Calu3 (cell line): ENCODE results near the gene JAZF1. TPM values are rescaled to one million over a fixed set of nuclear protein-coding genes. Genes with fewer than 3 reads are reported as not detected.

Experiments
- BruUV-seq: library from RNA; stranded (reverse); fragments of 400-500 nt; replicated peaks from 2 replicates; lab custom pipeline; 2021; lab: Mats Ljungman, UMichigan
- CTCF ChIA-PET: fragments of 300-600 bp; sonication (Branson Sonifier 250); formaldehyde crosslinking; loops from one replicate; lab custom pipeline; 2022; ENCODE audit warnings: antibody characterized with exemption; lab: Charles Lee
- DNase-seq: peaks from one replicate; pipeline ENCODE4 v3.0.0; 2022
- H3K27ac Mint-ChIP-seq: one replicate; pipeline ENCODE4 v1.8.0; 2022; ENCODE audit warnings: mixed read lengths; ENCODE audit not compliant: unreplicated experiment
- H3K27me3 Mint-ChIP-seq: one replicate; pipeline ENCODE4 v1.8.0; 2022; ENCODE audit warnings: mixed read lengths; ENCODE audit not compliant: unreplicated experiment
- H3K36me3 Mint-ChIP-seq: one replicate; pipeline ENCODE4 v1.8.0; 2022; ENCODE audit warnings: mild to moderate bottlenecking, moderate library complexity, mixed read lengths; ENCODE audit not compliant: insufficient read depth, unreplicated experiment
- H3K4me1 Mint-ChIP-seq: one replicate; pipeline ENCODE4 v1.8.0; 2022; ENCODE audit warnings: mild to moderate bottlenecking, low read depth, mixed read lengths; ENCODE audit not compliant: unreplicated experiment
- H3K4me3 Mint-ChIP-seq: one replicate; pipeline ENCODE4 v1.8.0; 2022; ENCODE audit warnings: mild to moderate bottlenecking, low read depth, moderate library complexity, mixed read lengths; ENCODE audit not compliant: unreplicated experiment
- H3K9me3 Mint-ChIP-seq: one replicate; pipeline ENCODE4 v1.8.0; 2022; ENCODE audit warnings: low read depth, mixed read lengths; ENCODE audit not compliant: unreplicated experiment
- intact Hi-C: fragments of 100-400 bp; cut with micrococcal nuclease; formaldehyde crosslinking; loops from one replicate; pipeline ENCODE4 v1.10.0; 2022; ENCODE audit not compliant: unreplicated experiment
- total RNA-seq: library from RNA; stranded (reverse); gene quantifications from 2 replicates; pipeline ENCODE4 v1.2.3, GENCODE V29; 2022
- TF ChIP-seq, protein P1 (sequence below): fragments of 200-600 bp; IDR thresholded peaks from one replicate; pipeline ENCODE4 v1.8.0; 2022; ENCODE audit warnings: antibody characterized with exemption; ENCODE audit not compliant: unreplicated experiment

The JAZF1 gene
- total RNA-seq, 1 experiment from 2014 or later, result 10.7 TPM

DNA sequence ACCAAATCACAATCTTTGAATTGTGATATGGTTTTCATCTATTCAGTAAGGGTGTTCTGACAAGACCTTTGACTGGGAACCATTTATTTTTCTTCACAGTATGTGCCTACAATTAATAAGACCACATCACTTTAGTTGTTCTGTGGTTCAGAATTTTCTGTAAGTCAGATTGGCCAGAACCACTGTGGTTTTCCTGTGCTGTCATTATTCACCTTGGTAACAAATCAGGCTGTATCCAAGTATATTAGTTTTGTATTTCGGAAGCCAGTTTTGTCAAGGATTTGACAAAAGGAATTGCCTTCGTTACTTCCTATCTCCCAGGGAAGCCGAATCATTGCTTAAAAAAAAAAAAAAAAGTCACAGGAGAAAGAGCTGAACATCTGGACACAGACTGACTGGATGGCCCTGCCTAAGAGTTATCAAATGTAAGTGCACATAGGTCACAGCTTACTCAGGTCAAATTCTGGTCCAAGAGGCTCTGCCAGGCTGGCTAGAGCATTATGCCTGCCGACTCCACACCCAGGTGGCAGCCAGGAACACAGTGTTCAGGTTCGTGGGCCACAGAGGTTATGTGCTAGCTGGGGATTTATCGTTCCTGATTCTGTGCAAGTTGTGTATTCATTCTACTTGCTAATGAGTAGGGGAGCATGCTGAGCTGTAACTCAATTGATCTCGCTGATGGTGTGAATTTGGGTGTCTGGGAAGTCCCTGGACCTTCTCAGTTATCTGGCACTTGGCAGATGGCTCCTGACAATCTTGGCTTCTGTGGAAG lies 175.3 kb downstream of the JAZF1 start:
- H3K36me3 Mint-ChIP-seq, result no peaks in the 10 kb centered on the region
- TF ChIP-seq, protein P1, sequence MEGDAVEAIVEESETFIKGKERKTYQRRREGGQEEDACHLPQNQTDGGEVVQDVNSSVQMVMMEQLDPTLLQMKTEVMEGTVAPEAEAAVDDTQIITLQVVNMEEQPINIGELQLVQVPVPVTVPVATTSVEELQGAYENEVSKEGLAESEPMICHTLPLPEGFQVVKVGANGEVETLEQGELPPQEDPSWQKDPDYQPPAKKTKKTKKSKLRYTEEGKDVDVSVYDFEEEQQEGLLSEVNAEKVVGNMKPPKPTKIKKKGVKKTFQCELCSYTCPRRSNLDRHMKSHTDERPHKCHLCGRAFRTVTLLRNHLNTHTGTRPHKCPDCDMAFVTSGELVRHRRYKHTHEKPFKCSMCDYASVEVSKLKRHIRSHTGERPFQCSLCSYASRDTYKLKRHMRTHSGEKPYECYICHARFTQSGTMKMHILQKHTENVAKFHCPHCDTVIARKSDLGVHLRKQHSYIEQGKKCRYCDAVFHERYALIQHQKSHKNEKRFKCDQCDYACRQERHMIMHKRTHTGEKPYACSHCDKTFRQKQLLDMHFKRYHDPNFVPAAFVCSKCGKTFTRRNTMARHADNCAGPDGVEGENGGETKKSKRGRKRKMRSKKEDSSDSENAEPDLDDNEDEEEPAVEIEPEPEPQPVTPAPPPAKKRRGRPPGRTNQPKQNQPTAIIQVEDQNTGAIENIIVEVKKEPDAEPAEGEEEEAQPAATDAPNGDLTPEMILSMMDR, result no peak
- no peak overlapping the region for H3K27ac Mint-ChIP-seq
- H3K9me3 Mint-ChIP-seq, result no peaks in the 10 kb centered on the region
- no peak for DNase-seq
- no peaks in the 10 kb centered on the region for H3K27me3 Mint-ChIP-seq
- no peak overlapping the region for H3K4me3 Mint-ChIP-seq
- intact Hi-C loops, result no loop called here
- BruUV-seq, result no TSS peak
- peaks cover under 1% of the 10 kb centered on the region for H3K4me1 Mint-ChIP-seq
- CTCF ChIA-PET, result interaction anchor here (0.6 kb wide), 1 partner anchor 208 kb away, joined by 6 read pairs; no protein-coding TSS in a partner anchor

DNA sequence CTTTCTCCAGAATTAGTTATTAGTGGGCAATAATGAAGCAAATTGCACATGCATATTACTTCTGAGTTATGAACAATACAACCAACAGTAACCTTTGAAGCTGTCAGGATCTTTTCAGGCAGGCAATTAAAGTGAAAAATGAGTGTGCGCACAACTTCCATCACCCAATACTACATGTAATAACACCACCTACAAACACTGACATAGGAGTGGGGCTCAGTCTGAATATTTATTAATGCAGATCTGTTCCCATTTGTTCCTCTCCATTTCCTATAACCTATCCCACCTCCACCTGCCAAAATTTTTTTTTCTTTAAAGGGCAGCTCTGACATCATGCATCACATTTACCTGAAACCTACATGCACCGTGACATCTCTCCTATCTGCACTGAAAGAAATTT lies 177.2 kb downstream of the JAZF1 start:
- no peaks in the 10 kb centered on the region for H3K27me3 Mint-ChIP-seq
- H3K9me3 Mint-ChIP-seq, result no peaks in the 10 kb centered on the region
- no peaks in the 10 kb centered on the region for H3K36me3 Mint-ChIP-seq
- TF ChIP-seq, protein P1, result no peak
- H3K4me3 Mint-ChIP-seq, result no peak overlapping the region
- no TSS peak for BruUV-seq
- DNase-seq, result no peak
- H3K27ac Mint-ChIP-seq, result no peak overlapping the region
- peaks cover 9% of the 10 kb centered on the region for H3K4me1 Mint-ChIP-seq
- intact Hi-C loops, result no loop called here
- CTCF ChIA-PET, result no interaction called here

DNA sequence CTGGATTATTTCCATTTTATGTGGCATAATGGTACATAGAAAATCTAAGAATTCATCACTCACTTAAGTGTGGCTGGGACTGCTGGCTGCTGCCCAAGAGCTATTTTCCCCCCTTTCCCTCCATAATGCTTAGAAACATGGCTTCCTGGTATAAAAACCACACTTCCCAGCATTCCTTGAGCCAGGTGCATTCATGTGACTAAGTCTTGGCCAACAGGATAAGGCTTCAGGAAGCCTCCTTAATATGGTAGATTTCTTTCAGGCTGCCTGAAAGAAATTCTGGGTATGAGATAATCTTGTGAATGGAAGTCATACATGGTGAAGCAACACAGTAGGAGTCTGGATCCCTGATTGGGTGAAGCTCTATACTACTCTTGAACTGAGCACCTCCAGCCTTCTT lies 178.0 kb downstream of the JAZF1 start:
- Mint-ChIP-seq H3K36me3 (no peaks in the 10 kb centered on the region), H3K9me3 (no peaks in the 10 kb centered on the region)
- CTCF ChIA-PET, result no interaction called here

DNA sequence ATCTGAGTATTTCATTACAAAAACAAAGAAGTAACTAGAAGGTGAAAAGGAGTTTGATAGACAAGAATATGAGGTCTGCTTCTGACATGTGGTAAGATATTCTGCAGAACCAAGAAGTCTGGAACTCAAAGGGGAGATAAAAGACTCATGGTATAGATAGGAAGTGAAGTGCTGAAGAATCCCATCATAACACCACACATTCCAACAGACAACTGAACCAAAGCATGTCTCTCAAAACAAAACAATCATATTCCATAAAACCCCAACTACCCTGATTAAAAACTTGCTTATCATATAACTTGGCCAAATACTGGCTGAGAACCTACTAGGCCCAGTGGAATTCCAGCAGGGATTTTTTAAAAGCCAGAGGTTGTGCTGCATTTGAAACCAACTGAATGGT lies 178.7 kb downstream of the JAZF1 start:
- Mint-ChIP-seq H3K4me1 (peaks cover 9% of the 10 kb centered on the region), H3K9me3 (no peaks in the 10 kb centered on the region), H3K27me3 (no peaks in the 10 kb centered on the region), H3K27ac (no peak overlapping the region), H3K4me3 (no peak overlapping the region), H3K36me3 (no peaks in the 10 kb centered on the region)
- no peak for DNase-seq
- intact Hi-C loops, result no loop called here
- BruUV-seq, result no TSS peak
- CTCF ChIA-PET, result no interaction called here
- TF ChIP-seq, protein P1, result no peak

More for the DNA sequence above, 178.0 kb downstream of the JAZF1 start:
- no peak overlapping the region for H3K4me3 Mint-ChIP-seq
- no TSS peak for BruUV-seq
- TF ChIP-seq, protein P1, result no peak
- no peak overlapping the region for H3K27ac Mint-ChIP-seq
- peaks cover 9% of the 10 kb centered on the region for H3K4me1 Mint-ChIP-seq
- DNase-seq, result peak; percentile 21
- intact Hi-C loops, result no loop called here
- H3K27me3 Mint-ChIP-seq, result no peaks in the 10 kb centered on the region
